H9 (cell line): Measurements from ENCODE around the gene FNDC3A. TPM values are rescaled to one million over a fixed set of nuclear protein-coding genes. Genes with fewer than 3 reads are reported as not detected.

Source experiments
- DNase-seq: peaks from one replicate; pipeline ENCODE4 v3.0.0-alpha.2; 2017
- H2AFZ ChIP-seq: one replicate; pipeline ENCODE4 v1.6.1; 2013; ENCODE audit warnings: mild to moderate bottlenecking, low read length, control low read depth, moderate library complexity
- H2AK5ac ChIP-seq: 2 replicates; pipeline ENCODE4 v1.6.1; 2013; ENCODE audit warnings: low read length, control low read depth, mixed read lengths; ENCODE audit not compliant: insufficient read length
- H2BK120ac ChIP-seq: one replicate; pipeline ENCODE4 v1.6.1; 2013; ENCODE audit warnings: low read depth, mild to moderate bottlenecking, low read length, control low read depth, inconsistent platforms; ENCODE audit not compliant: poor library complexity, severe bottlenecking
- H2BK12ac ChIP-seq: 2 replicates; pipeline ENCODE4 v1.6.1; 2013; ENCODE audit warnings: low read length, control low read depth, mixed read lengths, low read depth; ENCODE audit not compliant: insufficient read length
- H2BK15ac ChIP-seq: 2 replicates; pipeline ENCODE4 v1.6.1; 2013; ENCODE audit warnings: low read depth, low read length, control low read depth
- H2BK20ac ChIP-seq: one replicate; pipeline ENCODE4 v1.6.1; 2013; ENCODE audit warnings: low read depth, mild to moderate bottlenecking, low read length, control low read depth, inconsistent platforms; ENCODE audit not compliant: poor library complexity, severe bottlenecking
- H2BK5ac ChIP-seq: 2 replicates; pipeline ENCODE4 v1.6.1; 2013; ENCODE audit warnings: low read length, control low read depth, mixed read lengths; ENCODE audit not compliant: insufficient read length
- H3K14ac ChIP-seq: 2 replicates; pipeline ENCODE4 v1.6.1; 2013; ENCODE audit warnings: low read length, control low read depth; ENCODE audit not compliant: insufficient read depth
- H3K18ac ChIP-seq: 2 replicates; pipeline ENCODE4 v1.6.1; 2013; ENCODE audit warnings: low read depth, mild to moderate bottlenecking, mixed read lengths, low read length, control low read depth; ENCODE audit not compliant: insufficient read length
- H3K23ac ChIP-seq: 2 replicates; pipeline ENCODE4 v1.6.1; 2013; ENCODE audit warnings: low read length, control low read depth, mixed read lengths, low read depth; ENCODE audit not compliant: insufficient read length
- H3K23me2 ChIP-seq: 2 replicates; pipeline ENCODE4 v1.6.1; 2013; ENCODE audit warnings: low read depth, mild to moderate bottlenecking, mixed read lengths, low read length, control low read depth; ENCODE audit not compliant: insufficient read length, poor library complexity, severe bottlenecking
- H3K27ac ChIP-seq: 2 replicates; pipeline ENCODE4 v1.5.1; 2013; ENCODE audit warnings: low read length, control low read depth, mixed read lengths, low read depth; ENCODE audit not compliant: insufficient read length
- H3K27me3 ChIP-seq: 2 replicates; pipeline ENCODE4 v1.6.1; 2013; ENCODE audit warnings: low read length, control low read depth, inconsistent platforms; ENCODE audit not compliant: insufficient read depth
- H3K4ac ChIP-seq: 2 replicates; pipeline ENCODE4 v1.6.1; 2013; ENCODE audit warnings: low read depth, mild to moderate bottlenecking, control low read depth, inconsistent platforms, low read length, moderate library complexity
- H3K4me1 ChIP-seq: 2 replicates; pipeline ENCODE4 v1.6.1; 2013; ENCODE audit warnings: low read length, control low read depth, inconsistent platforms; ENCODE audit not compliant: insufficient read depth
- H3K4me2 ChIP-seq: 2 replicates; pipeline ENCODE4 v1.6.1; 2013; ENCODE audit warnings: low read length, control low read depth, mixed read lengths; ENCODE audit not compliant: insufficient read length, insufficient read depth
- H3K56ac ChIP-seq: 2 replicates; pipeline ENCODE4 v1.6.1; 2013; ENCODE audit warnings: low read depth, mild to moderate bottlenecking, mixed read lengths, low read length, control low read depth; ENCODE audit not compliant: insufficient read length
- H3K79me1 ChIP-seq: 2 replicates; pipeline ENCODE4 v1.6.1; 2013; ENCODE audit warnings: low read depth, mild to moderate bottlenecking, moderate library complexity, low read length, control low read depth, inconsistent platforms; ENCODE audit not compliant: insufficient read depth, poor library complexity, severe bottlenecking
- H3K79me2 ChIP-seq: 2 replicates; pipeline ENCODE4 v1.6.1; 2013; ENCODE audit warnings: low read length, control low read depth, inconsistent platforms; ENCODE audit not compliant: insufficient read depth
- H3K9ac ChIP-seq: 2 replicates; pipeline ENCODE4 v1.6.1; 2013; ENCODE audit warnings: low read length, control low read depth, mixed read lengths; ENCODE audit not compliant: insufficient read length; ENCODE audit errors: extremely low read depth
- H3K9me3 ChIP-seq: one replicate; pipeline ENCODE4 v1.6.1; 2013; ENCODE audit warnings: low read depth, low read length, inconsistent platforms; ENCODE audit not compliant: control insufficient read depth
- H3T11ph ChIP-seq: one replicate; pipeline ENCODE4 v1.6.1; 2013; ENCODE audit warnings: mild to moderate bottlenecking, low read length, control low read depth, inconsistent platforms
- H4K20me1 ChIP-seq: one replicate; pipeline ENCODE4 v1.6.1; 2013; ENCODE audit not compliant: control insufficient read depth, insufficient read length, insufficient read depth
- H4K5ac ChIP-seq: 2 replicates; pipeline ENCODE4 v1.6.1; 2013; ENCODE audit warnings: low read depth, mild to moderate bottlenecking, mixed read lengths, low read length, control low read depth; ENCODE audit not compliant: insufficient read length
- H4K8ac ChIP-seq: replicated peaks from 2 replicates; pipeline ENCODE4 v1.6.1; 2013; ENCODE audit warnings: low read length, control low read depth, mixed read lengths, low read depth; ENCODE audit not compliant: insufficient read length
- H4K91ac ChIP-seq: 2 replicates; pipeline ENCODE4 v1.6.1; 2013; ENCODE audit warnings: low read depth, mild to moderate bottlenecking, moderate library complexity, mixed read lengths, low read length, control low read depth; ENCODE audit not compliant: insufficient read length
- H3K27ac Mint-ChIP-seq, 3 experiments: 2 replicates in 2 of 3; 3 replicates in 1 of 3; pipeline ENCODE4 v1.8.0; 2020 to 2021; ENCODE audit warnings: mixed read lengths in 3 of 3, mild to moderate bottlenecking in 1 of 3, moderate library complexity in 1 of 3
- H3K27me3 Mint-ChIP-seq: 2 replicates; pipeline ENCODE4 v1.8.0; 2021; ENCODE audit warnings: low read depth, mild to moderate bottlenecking, moderate library complexity, mixed read lengths
- H3K36me3 Mint-ChIP-seq, 3 experiments: 2 replicates in 2 of 3; 3 replicates in 1 of 3; pipeline ENCODE4 v1.8.0; 2020 to 2021; ENCODE audit warnings: low read depth in 3 of 3, mixed read lengths in 3 of 3; ENCODE audit not compliant: insufficient read depth in 1 of 3
- H3K4me1 Mint-ChIP-seq, 2 experiments: 2 replicates each; pipeline ENCODE4 v1.8.0; 2020; ENCODE audit warnings: mixed read lengths in 2 of 2
- H3K4me3 Mint-ChIP-seq, 2 experiments: 2 replicates in 1 of 2; 3 replicates in 1 of 2; pipeline ENCODE4 v1.8.0; 2020 to 2021; ENCODE audit warnings: mild to moderate bottlenecking in 2 of 2, mixed read lengths in 2 of 2, moderate library complexity in 1 of 2
- H3K9me3 Mint-ChIP-seq, 2 experiments: 2 replicates in 1 of 2; 3 replicates in 1 of 2; pipeline ENCODE4 v1.8.0; 2020; ENCODE audit warnings: mild to moderate bottlenecking in 2 of 2, mixed read lengths in 2 of 2, moderate library complexity in 1 of 2
- WGBS: extraction: QIAGEN DNeasy Blood & Tissue Kit; methylation state at CpG from one replicate; pipeline ENCODE4 v1.1.7; 2013; ENCODE audit warnings: missing lambda C conversion rate, low lambda C conversion rate, mixed read lengths; ENCODE audit not compliant: insufficient read length; ENCODE audit errors: extremely low coverage; 5-methylcytosine and 5-hydroxymethylcytosine counted together
- long read RNA-seq: library from polyadenylated mRNA; unstranded; transcript quantifications from one replicate; pipeline ENCODE4 v2.0.0, GENCODE V29; 2020
- total RNA-seq: library from RNA; stranded (reverse); gene quantifications from 2 replicates; pipeline ENCODE4 v1.2.1, GENCODE V29; 2021
- TF ChIP-seq, protein P1 (sequence below): fragments of 200-600 bp; sonication (generic); conservative IDR thresholded peaks from 3 replicates; pipeline ENCODE4 v1.8.0; 2021; ENCODE audit warnings: antibody characterized with exemption, mild to moderate bottlenecking

FNDC3A gene, protein sequence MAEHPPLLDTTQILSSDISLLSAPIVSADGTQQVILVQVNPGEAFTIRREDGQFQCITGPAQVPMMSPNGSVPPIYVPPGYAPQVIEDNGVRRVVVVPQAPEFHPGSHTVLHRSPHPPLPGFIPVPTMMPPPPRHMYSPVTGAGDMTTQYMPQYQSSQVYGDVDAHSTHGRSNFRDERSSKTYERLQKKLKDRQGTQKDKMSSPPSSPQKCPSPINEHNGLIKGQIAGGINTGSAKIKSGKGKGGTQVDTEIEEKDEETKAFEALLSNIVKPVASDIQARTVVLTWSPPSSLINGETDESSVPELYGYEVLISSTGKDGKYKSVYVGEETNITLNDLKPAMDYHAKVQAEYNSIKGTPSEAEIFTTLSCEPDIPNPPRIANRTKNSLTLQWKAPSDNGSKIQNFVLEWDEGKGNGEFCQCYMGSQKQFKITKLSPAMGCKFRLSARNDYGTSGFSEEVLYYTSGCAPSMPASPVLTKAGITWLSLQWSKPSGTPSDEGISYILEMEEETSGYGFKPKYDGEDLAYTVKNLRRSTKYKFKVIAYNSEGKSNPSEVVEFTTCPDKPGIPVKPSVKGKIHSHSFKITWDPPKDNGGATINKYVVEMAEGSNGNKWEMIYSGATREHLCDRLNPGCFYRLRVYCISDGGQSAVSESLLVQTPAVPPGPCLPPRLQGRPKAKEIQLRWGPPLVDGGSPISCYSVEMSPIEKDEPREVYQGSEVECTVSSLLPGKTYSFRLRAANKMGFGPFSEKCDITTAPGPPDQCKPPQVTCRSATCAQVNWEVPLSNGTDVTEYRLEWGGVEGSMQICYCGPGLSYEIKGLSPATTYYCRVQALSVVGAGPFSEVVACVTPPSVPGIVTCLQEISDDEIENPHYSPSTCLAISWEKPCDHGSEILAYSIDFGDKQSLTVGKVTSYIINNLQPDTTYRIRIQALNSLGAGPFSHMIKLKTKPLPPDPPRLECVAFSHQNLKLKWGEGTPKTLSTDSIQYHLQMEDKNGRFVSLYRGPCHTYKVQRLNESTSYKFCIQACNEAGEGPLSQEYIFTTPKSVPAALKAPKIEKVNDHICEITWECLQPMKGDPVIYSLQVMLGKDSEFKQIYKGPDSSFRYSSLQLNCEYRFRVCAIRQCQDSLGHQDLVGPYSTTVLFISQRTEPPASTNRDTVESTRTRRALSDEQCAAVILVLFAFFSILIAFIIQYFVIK
- 27.4 TPM in 2 replicates for total RNA-seq
- long read RNA-seq, full-length matches to known transcripts: 1 of 40 reads
- long read RNA-seq, partial matches to known transcripts: 28 of 40 reads
- long read RNA-seq, other reads (novel, unspliced or antisense): 11 of 40 reads

DNA sequence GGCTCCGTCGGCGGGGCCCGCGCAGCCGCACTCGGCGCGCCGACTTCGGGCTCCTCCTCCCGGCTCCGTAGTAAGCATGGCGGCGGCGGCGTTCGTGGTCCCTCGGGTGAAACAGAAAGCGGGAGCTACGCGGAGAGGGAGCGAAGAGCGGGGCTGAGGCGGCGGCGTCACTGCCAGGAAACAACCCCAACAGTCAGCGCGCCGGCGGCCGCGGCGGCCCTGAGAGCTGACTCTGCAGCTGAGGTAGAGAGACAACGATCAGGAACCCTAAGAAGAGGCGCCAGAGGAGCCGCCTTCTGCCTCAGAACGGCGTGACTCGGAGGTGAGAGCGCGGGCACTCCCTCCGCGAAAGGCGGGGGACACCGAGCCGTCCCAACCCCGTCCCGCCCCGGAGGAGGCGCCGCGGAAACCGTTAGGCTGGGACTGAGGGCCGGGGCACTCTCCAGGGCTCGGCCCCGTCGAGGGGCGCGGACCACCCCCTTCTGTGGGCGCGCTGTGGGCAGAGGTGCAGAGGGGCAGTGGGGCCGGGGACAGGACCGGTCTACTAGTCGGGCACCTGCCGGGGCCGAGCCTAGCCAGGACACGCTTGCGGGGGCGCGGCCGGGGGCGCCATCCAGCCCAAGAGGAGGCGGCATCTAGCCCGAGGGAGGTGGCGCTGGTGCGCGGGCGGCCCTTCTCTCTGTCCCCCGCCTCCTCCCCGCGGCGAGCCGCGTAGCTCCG lies at the start of gene FNDC3A:
FNDC3A (plus strand) TSS at position 57 of the 720 bp plus-strand sequence. CDS start 30,279 bp downstream, outside the sequence.
- Histone ChIP-seq H3K79me2 (peaks cover 6% of the 10 kb centered on the region; the same call in 1 of the 2 replicates), H3K18ac (peak within 1 kb of the TSS; percentile 37), H3K27me3 (no peaks in the 10 kb centered on the region), H3T11ph (no peak within 1 kb of the TSS), H3K4me2 (peak within 1 kb of the TSS; percentile 95), H3K56ac (no peak within 1 kb of the TSS), H2BK5ac (no peak within 1 kb of the TSS), H3K4ac (no peak within 1 kb of the TSS), H2BK120ac (no peak within 1 kb of the TSS), H3K23ac (no peak within 1 kb of the TSS), H3K9me3 (no peaks in the 10 kb centered on the region), H2AK5ac (no peak within 1 kb of the TSS), H2BK20ac (no peak within 1 kb of the TSS), H3K9ac (peak within 1 kb of the TSS; percentile 74), H3K79me1 (no peaks in the 10 kb centered on the region), H2AFZ (peak within 1 kb of the TSS; percentile 4), H3K27ac (peak within 1 kb of the TSS; percentile 21), H3K4me1 (peaks cover 3% of the 10 kb centered on the region; the same call in 1 of the 2 replicates), H2BK12ac (no peak within 1 kb of the TSS), H4K91ac (no peak within 1 kb of the TSS), H2BK15ac (no peak within 1 kb of the TSS), H4K5ac (no peak within 1 kb of the TSS), H3K14ac (peak within 1 kb of the TSS; percentile 73), H4K20me1 (no peaks in the 10 kb centered on the region), H4K8ac (no peak within 1 kb of the TSS), H3K23me2 (peaks cover 8% of the 10 kb centered on the region)
- Mint-ChIP-seq H3K9me3 (peaks cover 12 to 21% of the 10 kb centered on the region in 2 experiments), H3K4me3 (peak within 1 kb of the TSS; percentile 87 to 98), H3K27ac (peak within 1 kb of the TSS; percentile 96 to 97 (median 97)), H3K27me3 (peaks cover 2% of the 10 kb centered on the region; the same call in 1 of the 2 replicates), H3K36me3 (peaks cover 10 to 21% (median 14%) of the 10 kb centered on the region in 3 experiments), H3K4me1 (peaks cover 36 to 39% of the 10 kb centered on the region in 2 experiments)
- WGBS: no CpG with 5 or more reads among the region's 86 CpGs
- peak; percentile 81 for DNase-seq
- TF ChIP-seq, protein P1, sequence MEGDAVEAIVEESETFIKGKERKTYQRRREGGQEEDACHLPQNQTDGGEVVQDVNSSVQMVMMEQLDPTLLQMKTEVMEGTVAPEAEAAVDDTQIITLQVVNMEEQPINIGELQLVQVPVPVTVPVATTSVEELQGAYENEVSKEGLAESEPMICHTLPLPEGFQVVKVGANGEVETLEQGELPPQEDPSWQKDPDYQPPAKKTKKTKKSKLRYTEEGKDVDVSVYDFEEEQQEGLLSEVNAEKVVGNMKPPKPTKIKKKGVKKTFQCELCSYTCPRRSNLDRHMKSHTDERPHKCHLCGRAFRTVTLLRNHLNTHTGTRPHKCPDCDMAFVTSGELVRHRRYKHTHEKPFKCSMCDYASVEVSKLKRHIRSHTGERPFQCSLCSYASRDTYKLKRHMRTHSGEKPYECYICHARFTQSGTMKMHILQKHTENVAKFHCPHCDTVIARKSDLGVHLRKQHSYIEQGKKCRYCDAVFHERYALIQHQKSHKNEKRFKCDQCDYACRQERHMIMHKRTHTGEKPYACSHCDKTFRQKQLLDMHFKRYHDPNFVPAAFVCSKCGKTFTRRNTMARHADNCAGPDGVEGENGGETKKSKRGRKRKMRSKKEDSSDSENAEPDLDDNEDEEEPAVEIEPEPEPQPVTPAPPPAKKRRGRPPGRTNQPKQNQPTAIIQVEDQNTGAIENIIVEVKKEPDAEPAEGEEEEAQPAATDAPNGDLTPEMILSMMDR: 0 out of 3 replicates have a peak, but pooled peaks have one; percentile 18
